DMS 273 treated with DMSO at 0.1 percent for 48 hours (cell line): ENCODE data around the gene DIDO1.
"Not testable (repeated sequence)": the region's sequence is repeated elsewhere in the genome, so short reads cannot be mapped to it uniquely, and the experiment has no call there.

Source experiments
- DNase-seq: peaks from one replicate; lab custom pipeline; 2025; lab: John Stamatoyannopoulos, UW

Gene DIDO1

DNA sequence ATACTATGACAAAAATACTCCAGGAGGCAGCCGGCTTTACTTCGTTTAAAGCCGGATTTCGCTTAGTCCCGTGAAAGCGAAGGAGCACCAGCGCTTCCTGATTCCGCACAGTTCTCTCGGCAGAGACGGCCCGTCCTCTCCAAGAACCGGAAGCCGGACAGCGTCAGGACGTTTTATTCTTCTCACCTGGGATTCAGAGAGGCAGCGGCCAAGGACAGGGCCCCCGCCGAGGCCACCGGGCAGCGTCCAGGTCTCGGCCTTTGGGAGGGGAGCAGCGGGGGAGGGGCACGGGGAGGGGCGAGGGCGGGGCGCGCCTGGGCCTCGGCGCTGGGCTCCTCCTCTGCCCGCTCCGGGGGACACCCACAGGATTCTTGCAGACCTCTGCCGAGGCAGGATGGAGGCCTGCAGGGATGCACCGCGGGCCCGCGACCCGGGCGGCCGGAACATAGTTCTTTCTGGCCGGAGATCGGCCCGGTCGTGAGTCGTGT, 2.8 kb upstream of the DIDO1 start:
- DNase-seq = no peak

DNA sequence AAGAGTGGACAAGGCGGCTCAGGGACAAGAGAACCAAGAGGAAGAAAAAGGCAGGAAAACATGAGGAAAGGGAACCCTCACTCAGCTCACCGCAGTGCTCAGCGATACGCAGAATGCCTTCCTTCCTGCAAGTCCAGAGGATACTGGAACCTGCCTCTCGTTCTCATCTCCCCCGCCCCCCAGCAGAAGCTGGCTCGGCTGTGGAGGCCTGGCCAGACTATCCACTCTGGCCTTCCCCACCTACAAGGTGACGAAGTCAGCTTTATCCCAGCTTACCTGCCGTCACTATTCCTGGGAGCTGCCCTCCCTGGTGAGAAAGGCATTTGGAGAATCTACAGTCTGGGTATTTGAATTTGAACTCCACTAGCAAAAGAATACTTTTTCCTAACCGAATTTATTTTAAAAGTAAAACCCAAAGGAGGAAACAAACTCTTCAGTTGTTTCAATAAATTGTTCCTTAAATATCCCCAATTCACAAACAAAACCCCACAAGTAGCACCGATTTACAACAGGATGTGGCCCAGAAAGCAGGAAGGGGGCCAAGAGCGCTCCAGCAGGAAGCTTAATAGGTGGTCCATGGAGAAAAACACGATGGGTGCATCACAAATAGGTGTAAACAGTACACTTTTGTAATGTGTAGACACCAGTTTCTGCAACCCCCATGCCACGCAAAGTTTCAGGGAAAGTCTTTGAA, 2.1 kb upstream of the DIDO1 start:
- no peak for DNase-seq

DNA sequence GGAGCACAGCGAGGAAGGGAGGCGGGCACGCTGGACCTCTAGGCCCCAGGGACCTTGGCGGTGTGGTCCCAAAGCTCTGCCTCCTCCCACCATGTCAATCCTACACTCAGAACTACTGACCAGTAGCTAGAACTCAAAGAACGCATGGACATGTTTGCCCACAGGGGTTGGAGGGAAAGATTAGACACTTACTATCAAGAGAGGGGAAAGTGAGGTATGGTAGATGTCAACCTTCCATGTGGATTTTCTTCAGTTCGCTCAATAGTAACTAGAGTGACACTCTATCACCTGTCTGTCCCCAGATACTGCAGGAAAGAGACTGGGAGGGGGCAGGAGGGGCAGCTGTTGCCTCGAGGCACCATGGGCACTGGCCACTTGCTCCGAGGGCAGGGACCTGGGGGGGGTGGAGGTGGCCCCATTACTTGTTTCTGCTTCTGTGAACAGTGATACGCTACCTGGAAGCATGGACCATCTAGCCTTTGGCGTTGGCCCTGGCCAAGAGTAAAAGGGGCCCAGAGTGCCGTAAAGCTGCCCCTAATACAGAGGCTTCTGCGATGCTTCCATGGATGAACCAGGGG, 912 bp upstream of the DIDO1 start:
- DNase-seq = no peak

DNA sequence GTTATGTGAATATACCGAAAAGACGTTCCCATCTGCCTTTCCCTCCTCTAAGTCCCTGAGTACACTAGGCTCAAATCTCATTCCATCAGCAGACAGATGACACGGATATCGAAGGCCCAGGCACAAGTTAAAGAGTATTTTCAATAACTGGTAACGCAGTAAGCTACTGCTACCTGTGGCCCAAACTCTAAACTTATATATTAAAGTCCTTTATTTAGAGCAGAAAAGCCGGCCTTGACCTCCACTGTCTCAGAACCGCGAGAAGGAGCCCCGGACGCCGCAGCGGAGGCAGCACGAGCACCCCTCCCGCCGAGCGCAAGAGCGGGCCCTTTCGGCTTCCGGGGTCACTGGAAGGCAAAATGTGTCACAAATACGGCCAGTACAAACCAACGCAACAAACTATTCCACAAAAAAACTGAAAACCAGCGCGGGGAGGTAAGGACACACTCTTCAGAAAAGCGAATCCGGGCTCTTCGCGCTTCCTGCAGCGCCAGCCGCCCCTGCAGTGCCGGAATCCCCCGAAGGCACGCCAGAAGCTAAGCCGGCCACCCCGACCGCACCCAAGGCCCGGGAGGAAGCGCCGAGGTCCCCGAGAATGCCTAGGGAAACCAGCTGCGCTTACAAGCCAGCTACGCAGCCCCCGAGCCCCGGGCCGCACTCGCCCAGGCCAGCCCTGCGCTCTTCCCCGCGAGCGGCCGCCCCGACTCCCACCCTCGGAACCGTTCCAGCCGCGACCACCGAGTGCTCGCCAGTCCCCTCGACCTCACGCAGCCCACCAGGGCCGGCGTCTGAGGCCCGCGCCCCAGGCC, 681 bp downstream of the DIDO1 start:
- no peak for DNase-seq

DNA sequence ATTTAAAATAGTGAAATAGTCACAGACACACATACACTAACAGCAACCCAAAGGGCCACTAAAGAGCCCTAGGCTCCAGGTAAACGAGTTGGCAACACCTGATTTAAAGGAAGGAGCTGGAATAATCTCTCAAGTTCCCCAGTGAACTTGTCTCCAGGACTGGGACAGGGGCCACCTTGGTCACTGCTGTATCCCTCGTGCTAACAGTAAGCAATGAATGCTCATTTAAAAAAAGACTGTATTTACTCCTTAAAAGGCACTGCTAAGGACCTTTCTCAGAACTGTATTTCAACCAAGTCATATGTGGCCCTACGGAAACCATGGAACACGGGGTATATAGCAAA, 1.3 kb downstream of the DIDO1 start:
- DNase-seq = no peak

DNA sequence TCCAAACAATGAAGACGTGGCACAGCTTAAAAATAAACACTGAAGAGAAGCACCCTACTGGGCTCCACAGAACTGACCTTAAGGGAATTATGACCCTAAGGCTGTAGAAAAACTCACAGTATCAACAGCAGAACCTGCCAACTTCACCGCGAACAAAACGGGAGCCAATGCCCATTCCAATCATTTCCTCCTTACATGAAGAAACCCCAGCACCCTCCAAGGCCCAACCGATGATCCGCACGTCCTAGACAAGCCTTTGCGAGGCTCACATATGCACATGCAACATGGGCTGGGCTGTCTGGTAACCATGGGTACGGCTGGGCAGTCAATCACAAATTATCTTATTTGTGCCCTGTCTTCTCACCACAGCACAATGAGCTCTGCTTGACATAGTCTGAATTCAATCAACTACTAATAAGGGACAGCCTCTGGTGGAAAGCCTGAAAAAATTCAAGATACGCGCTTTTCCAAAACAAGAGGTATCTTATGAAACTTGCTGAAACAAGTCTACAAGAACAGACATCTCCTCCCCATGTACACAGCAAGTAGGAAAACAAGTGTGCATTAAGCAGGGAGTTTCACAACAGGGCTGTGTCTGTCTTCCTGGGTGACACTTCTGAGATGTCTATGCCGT, 1.7 kb downstream of the DIDO1 start:
- no peak for DNase-seq

DNA sequence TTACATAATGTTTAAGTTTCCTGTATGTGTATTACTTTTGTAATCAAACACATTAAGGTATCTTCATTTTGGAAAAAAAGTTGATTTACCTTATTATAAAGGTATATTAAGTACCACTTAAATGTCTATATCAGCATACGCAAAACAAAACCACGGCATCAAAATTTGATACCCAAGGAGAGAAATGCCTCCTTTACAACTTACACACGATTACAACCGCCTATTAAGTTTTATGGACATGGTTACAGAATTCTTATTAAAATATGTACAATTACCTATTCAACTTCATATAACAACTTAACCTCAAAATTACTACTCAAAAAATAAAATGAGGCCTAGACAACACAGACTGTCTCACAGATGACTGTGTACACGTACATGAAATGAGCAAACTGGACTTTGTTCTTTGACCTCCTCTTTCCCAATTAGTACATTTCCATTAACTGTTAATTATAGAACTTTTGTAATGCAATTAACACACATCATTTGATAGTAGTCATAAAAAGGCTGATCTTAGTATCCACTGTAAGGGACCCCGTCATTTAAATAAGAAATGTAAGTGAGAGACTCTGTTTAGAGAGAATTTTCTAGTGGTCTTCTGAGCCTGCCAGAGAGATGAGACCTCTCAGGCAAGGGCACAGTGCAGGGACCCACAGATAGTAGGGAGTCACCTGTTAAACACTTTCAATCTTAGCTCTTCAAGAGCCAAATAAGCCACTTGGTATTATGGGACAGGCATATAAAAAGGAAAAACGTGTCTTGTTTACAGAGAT, 2.5 kb downstream of the DIDO1 start:
- no peak for DNase-seq

DNA sequence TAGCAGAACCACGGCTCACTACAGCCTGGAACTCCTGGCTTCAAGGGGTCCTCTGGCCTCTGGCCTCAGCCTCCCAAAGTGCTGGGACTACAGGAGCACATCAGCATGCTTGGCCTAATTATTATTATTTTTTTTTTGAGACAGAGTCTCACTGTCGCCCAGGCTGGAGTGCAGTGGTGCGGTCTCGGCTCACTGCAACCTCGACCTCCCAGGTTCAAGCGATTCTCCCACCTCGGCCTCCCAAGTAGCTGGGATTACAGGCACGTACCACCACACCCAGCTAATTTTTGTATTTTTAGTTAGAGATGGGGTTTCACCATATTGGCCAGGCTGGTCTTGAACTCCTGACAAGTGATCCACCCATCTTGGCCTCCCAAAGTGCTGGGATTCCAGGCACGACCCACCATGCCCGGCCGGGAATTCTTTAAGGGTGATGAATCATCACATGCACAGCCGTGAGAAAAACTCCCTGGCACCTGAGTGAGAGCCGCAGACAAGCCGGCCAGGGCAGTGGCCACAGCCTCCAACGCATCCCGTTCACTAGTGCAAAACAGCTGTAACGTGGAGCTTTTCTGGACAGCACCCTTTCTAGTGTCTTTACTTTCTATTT, 3.1 kb downstream of the DIDO1 start:
- not testable (repeated sequence) for DNase-seq

DNA sequence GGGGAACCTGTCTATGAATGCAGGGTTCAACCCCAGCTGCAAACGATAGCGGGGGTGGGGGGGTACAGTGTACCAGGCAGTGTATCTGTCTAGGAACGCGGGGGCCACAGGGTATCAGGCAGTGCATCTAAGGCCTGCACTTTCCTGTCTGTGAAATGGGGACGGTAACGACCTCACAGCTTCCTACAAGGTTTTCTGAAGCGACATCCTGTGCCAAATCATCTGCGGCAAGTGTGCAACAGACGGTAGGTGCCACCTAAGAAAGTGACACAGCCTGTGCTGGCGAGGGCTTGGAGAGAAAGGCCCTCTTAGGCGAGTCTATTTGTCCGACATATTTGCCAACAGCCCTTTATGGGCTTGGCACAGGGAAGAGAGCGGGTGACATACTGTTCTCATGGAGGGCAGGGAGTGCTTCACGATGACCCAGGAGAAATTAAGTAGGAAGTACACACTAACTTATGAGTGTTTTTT, 3.8 kb downstream of the DIDO1 start:
- DNase-seq = no peak

DNA sequence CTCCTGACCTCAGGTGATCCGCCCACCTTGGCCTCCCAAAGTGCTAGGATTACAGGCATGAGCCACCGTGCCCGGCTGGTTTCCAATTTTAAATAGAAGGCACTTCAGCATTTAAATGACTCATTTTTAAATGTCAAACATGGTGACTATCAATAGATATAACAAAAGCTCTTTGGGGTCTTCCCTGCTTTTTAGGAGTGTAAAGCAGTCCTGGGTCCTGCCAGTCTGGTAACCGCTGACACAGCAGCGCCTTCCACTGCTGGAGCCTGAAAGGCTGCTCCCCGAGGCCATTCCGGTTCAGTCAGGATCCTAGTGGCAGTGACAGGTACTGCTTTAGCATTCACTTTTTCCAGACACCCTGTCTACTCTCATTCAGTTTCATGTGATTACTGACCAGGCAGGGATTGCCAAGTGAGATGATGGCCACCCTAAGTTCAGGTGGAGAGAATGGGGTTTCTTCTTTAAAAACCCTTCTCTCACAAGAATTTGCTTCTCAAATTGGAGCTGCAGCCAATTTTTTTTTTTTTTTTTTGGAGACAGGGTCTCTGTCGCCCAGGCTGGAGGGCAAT, 5.1 kb downstream of the DIDO1 start:
- DNase-seq = peak; percentile 36

DNA sequence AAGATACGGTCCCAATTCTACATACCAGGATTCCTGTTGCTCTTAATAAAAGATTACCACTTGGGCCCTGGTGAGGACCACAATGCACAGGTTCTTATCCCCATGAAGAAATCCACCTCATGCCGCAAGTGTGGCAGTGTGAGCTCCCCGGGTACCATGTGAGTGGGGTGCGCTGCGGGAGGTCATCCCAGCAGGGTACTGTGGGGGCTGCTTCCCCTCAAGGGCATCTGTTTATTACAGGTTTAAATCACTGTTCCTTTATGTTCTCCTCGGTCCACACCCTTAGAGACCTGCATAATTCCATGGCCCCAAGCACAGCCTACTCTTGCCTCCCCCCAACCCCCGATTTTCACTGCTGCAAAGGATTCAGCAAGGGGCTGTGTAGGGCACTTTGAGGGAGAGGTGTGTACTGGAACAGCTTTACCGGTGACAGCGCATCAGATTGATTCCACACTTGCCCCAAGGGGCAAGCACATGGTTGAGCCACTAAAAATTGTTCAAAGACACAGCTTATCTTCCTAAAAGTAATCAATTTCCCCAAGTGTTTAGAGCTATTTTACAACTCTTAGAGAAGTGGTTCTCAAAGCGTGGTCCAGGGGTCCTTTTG, 6.2 kb downstream of the DIDO1 start:
- no peak for DNase-seq

DNA sequence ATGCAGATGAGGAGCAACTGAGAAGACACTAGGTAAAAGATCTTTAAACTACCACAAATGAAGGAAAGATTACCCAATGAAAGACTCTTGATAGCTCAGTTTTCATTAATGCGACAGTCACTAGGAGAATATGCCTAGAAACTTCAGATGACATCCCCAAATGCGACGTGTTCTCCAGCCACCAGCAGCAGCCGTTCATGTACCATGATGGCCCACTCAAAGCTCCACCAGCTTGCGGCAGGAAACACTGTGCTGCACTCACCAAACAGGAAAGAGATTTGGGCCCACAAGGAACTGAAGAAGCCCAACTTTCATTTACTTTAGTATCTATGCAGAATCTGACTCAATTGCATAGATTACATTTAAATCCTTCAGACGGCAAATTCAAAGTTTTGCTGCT, 7.5 kb downstream of the DIDO1 start:
- no peak for DNase-seq

DNA sequence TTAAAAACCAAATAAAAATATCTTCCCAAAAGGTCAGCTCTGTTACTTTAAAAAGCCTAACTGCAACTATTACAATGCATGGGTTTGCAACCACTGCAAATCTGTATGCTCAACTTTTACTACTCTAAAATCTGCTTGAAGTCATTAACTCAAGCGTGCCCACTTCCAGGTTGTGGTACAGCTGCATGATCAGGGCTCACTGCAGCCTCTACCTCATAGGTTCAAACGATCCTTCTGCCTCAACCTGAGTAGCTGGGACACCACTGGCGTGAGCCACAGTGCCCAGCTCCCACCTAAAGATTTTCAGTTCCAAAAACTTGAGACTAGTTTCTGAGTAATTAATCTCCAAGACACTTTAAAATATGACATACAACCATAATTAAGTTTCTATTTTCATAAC, 8.2 kb downstream of the DIDO1 start:
- DNase-seq = no peak

DNA sequence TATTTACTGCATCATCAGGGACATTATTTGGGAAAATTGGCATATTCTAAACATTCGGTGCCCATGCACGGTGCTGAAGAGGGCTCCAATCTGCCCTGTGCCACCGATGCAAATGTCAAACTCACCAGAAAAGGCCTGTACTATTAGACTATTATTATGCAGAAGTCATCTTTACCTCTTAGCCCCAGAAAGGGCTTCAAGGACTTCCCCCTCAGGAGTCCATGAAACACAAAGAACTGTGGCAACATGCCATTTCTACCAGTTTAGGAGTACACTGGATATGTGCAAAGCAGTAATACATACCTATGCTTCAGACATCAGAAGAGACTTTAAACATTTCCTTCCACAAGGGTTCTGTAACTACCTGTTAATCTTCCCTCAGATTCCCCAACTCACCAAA, 8.6 kb downstream of the DIDO1 start:
- DNase-seq = no peak

DNA sequence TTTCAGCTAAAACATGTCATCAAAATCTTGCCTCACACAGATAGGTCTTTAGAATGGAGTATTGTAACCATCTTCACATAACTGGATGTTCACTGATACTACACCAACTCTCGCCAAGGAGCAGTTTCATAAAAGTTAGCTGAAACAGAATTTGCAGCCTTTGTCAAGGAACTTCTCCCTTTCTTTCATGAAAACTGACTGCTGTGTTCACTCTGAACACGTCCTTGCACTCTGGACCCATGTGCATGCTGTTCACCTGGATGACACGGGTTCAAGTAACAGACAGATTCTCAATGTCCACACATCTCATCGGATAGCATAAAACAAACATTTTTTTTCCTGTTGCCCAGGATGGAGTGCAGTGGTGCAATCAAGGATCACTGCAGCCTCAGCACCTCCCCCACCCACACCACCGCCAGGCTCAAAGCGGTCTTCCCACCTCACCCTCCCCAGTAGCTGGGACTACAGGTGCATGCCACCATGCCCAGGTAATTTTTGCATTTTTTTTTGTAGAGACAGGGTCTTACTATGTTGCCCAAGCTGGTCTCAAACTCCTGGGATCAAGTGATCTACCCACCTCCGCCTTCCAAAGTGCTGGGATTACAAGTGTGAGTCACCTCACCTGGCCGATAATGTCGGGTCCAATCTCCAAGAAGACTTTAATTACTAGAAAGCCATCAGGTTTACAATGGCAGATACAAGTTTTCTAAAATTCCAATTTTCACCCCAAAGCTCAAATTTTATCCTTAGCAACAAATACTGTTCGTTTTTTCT, 9.4 kb downstream of the DIDO1 start:
- DNase-seq = no peak

DNA sequence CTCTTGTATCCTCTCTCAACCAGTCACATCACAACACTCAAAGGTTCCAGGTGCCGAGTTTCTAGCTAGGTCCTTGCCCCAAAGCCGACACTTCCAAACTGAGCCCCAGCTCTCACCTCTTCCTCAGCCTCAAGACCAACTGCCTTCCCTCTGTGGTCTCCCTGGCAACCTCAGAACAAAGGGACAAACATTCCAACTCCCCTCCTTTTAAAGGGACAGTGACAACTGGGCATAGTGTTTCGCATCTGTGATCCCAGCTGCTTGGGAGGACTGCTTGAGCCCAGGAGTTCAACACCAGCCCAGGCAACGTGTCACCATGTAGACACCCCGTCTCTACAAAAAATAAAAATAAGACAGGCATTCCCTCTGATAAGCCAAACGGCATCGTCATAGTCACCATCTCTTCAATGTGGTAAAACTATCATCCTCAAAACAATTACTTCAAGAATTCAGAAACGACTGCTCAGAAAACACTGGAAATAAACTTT, 11.3 kb downstream of the DIDO1 start:
- no peak for DNase-seq

DNA sequence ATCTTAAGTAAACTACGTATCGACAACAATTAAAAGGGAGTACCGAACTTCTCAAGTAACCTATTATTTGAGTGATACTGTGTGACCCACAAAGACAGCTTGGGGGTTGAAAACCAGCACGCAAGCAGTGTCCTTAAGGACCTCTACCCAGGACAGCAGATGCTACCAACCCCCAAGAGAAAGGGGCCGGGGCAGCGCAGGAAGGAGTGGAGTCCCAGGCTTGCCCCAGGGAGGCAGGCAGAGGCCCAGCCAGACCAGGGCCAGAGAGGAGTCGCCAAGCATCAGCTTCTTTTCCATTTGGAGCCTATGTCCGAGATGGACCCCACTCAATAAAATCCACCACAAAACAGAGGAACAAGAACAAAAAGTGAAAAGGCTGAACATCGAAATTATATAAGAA, 11.9 kb downstream of the DIDO1 start:
- DNase-seq = no peak

DNA sequence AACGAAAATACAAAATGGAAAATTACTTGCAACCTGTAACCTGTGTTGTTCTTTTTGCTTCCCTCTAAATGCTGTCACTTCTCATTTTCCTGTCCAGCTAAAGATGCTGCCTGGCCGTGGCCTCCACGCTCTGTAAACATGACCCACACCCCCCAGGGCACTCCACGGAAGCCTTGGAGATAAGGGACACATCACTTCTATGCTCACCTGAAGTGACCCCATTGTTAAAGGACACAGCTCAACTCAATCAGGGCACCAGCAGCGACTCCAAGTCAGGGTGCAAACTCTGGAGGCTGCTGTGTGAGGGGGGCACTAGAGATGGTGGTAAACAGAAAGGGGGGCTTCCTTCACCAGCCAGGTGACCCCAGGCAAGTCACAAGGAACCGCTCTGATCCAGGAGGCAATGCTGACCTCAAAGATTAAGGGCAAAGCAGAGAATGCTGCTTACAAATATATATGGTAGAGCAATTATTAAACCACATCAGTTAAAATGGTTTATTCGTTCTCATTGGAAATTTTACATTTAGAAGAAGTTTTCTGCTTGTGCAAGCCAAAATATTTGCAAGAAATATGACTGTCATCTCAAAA, 13.2 kb downstream of the DIDO1 start:
- DNase-seq = no peak

DNA sequence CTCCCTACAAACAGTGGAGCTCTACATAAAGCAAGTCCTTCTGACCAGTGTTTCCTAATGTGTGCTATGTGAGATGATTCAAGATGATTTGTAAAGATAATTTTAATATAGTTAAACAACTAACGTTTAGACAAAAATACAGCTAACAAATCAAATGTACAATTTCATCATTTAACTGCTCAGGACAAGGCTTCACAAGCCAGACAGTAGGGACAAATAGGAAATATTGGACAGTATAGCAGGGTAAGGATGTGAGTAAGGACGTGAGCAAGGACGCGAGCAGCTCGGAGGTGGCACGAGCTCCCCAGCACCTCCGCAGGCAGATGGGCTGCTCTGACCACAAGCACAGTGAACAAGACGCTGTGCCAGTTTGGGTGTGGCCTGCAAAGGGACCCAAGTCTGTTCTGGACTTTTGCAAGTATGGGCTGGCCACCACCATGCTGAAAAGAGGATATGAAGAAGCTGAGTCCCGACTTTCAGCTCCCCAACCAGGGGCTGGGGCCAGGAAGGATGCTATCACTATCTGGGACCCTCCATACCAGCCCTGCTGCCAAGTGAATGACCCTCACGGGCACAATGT, 14.5 kb downstream of the DIDO1 start:
- no peak for DNase-seq
